Measurements from ENCODE around the gene KREMEN1. TPM values are rescaled to one million over a fixed set of nuclear protein-coding genes. Genes with fewer than 3 reads are reported as not detected.

Gene KREMEN1
- total and polyA plus RNA-seq, 10 of the 15 experiments (the other 5 are each of a cell fraction or from before 2014, with no cell fraction given): 0.10 to 2.5 (median 0.20) TPM; not detected in 1

- ATAC-seq (peak; percentile 66), DNase-seq (ENCODE audit: low read depth, low spot score) (peak; percentile 25), FAIRE-seq (no peak)
- Histone ChIP-seq H3K9ac (ENCODE audit: control insufficient read depth, insufficient read depth, low read length) (peak overlapping the region; percentile 71), H3K9me3 (replicated peaks; ENCODE audit: control insufficient read depth, insufficient read depth, low read length) (no peaks in the 10 kb centered on the region), H4K20me1 (ENCODE audit: control insufficient read depth, insufficient read depth) (no peaks in the 10 kb centered on the region), H3K36me3 (ENCODE audit: control insufficient read depth in 2 of 2, insufficient read depth in 2 of 2, low read length in 1 of 2) (no peaks in the 10 kb centered on the region; a peak in 2 of 4 replicates), H3K4me2 (ENCODE audit: control insufficient read depth, insufficient read depth) (peak overlapping the region; percentile 71), H3K27me3 (replicated peaks in 1 of 2; ENCODE audit: control insufficient read depth in 2 of 2, insufficient read depth in 2 of 2, low read length in 1 of 2) (no peaks in the 10 kb centered on the region; a peak in 1 of 4 replicates), H3K27ac (ENCODE audit: control insufficient read depth, insufficient read depth) (peak overlapping the region; percentile 66), H3K4me1 (ENCODE audit: control insufficient read depth, insufficient read depth, low read length) (peaks cover 29% of the 10 kb centered on the region), H3K4me3 (peak overlapping the region; percentile 65), H2AFZ (ENCODE audit: control insufficient read depth, low read depth, low read length) (no peak overlapping the region), H3K79me2 (ENCODE audit: control insufficient read depth, insufficient read depth, low read length) (peaks cover 50% of the 10 kb centered on the region)
- in situ Hi-C loops (cut with MboI): no loop called here
- RAD21 ChIA-PET (ENCODE audit: unreplicated experiment): interaction anchor here (0.8 to 5.2 kb wide), 4 partner anchors 9 to 52 kb away, joined by 3 to 26 read pairs (median 14); no protein-coding TSS in a partner anchor
- SMC1A ChIA-PET (ENCODE audit: uncharacterized antibody, unreplicated experiment): interaction anchor here (1.5 to 16.1 kb wide), 4 partner anchors 8 to 41 kb away, joined by 6 to 165 read pairs (median 12); no protein-coding TSS in a partner anchor
- CTCF ChIA-PET: interaction anchor here (0.6 to 3.5 kb wide), 10 partner anchors 8 to 168 kb away, joined by 3 to 19 read pairs (median 4); no protein-coding TSS in a partner anchor
- intact Hi-C loops (cut with micrococcal nuclease; ENCODE audit: unreplicated experiment): loop anchor here (2.0 kb wide), 1 partner anchor 36 kb away; no protein-coding TSS in a partner anchor
- POLR2A ChIA-PET: interaction anchor here (0.6 to 15.3 kb wide), 6 partner anchors 43 to 300 kb away, joined by 3 to 239 read pairs (median 3); no protein-coding TSS in a partner anchor
- WGBS (ENCODE audit: insufficient coverage, insufficient replicate concordance, low lambda C conversion rate, missing lambda C conversion rate): 63% methylated on average over 16 of the region's 17 CpGs
- BruUV-seq (replicated peaks): no TSS peak
- TF ChIP-seq BHLHE40 (IDR thresholded peaks at IDR 0.05; ENCODE audit: borderline replicate concordance in 1 of 2, low read depth in 2 of 2, low read length in 1 of 2): peak; percentile 23 to 35; a peak in 1 of 4 replicates
- TF ChIP-seq RELB (IDR thresholded peaks at IDR 0.05; ENCODE audit: low read depth): no peak
- no peak for TF ChIP-seq FOXM1 (IDR thresholded peaks at IDR 0.05; ENCODE audit: low read depth, low read length)
- TF ChIP-seq MXI1 (IDR thresholded peaks at IDR 0.05; ENCODE audit: low read depth, low read length): no peak
- 0 out of 3 replicates have a peak, but pooled peaks have one; percentile 19 for TF ChIP-seq POU2F2 (IDR thresholded peaks at IDR 0.05; ENCODE audit: borderline replicate concordance, low read depth, low read length)
- no peak for TF ChIP-seq POLR2AphosphoS5 (IDR thresholded peaks at IDR 0.05; ENCODE audit: low read length)
- TF ChIP-seq ASH2L (IDR thresholded peaks at IDR 0.05; ENCODE audit: borderline replicate concordance, low read depth): no peak
- no peak for TF ChIP-seq FOXK2 (IDR thresholded peaks at IDR 0.05)
- TF ChIP-seq E2F4 (IDR thresholded peaks at IDR 0.05; ENCODE audit: low read depth, low read length): no peak
- TF ChIP-seq, protein P1, sequence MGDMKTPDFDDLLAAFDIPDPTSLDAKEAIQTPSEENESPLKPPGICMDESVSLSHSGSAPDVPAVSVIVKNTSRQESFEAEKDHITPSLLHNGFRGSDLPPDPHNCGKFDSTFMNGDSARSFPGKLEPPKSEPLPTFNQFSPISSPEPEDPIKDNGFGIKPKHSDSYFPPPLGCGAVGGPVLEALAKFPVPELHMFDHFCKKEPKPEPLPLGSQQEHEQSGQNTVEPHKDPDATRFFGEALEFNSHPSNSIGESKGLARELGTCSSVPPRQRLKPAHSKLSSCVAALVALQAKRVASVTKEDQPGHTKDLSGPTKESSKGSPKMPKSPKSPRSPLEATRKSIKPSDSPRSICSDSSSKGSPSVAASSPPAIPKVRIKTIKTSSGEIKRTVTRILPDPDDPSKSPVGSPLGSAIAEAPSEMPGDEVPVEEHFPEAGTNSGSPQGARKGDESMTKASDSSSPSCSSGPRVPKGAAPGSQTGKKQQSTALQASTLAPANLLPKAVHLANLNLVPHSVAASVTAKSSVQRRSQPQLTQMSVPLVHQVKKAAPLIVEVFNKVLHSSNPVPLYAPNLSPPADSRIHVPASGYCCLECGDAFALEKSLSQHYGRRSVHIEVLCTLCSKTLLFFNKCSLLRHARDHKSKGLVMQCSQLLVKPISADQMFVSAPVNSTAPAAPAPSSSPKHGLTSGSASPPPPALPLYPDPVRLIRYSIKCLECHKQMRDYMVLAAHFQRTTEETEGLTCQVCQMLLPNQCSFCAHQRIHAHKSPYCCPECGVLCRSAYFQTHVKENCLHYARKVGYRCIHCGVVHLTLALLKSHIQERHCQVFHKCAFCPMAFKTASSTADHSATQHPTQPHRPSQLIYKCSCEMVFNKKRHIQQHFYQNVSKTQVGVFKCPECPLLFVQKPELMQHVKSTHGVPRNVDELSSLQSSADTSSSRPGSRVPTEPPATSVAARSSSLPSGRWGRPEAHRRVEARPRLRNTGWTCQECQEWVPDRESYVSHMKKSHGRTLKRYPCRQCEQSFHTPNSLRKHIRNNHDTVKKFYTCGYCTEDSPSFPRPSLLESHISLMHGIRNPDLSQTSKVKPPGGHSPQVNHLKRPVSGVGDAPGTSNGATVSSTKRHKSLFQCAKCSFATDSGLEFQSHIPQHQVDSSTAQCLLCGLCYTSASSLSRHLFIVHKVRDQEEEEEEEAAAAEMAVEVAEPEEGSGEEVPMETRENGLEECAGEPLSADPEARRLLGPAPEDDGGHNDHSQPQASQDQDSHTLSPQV (IDR thresholded peaks at IDR 0.05): no peak
- TF ChIP-seq CTCF (IDR thresholded peaks at IDR 0.05 in 2 of 3, conservative IDR thresholded peaks at IDR 0.05 in 1 of 3; ENCODE audit: control insufficient read depth in 2 of 3, extremely low read depth in 1 of 3, insufficient read depth in 1 of 3, low read depth in 3 of 3, low read length in 3 of 3): no peak
Measured at GRCh38 chr22:29208879-29209623, 136.2 kb downstream of the KREMEN1 start.
